Measurements from ENCODE around the gene TSG101.

TSG101 gene, protein sequence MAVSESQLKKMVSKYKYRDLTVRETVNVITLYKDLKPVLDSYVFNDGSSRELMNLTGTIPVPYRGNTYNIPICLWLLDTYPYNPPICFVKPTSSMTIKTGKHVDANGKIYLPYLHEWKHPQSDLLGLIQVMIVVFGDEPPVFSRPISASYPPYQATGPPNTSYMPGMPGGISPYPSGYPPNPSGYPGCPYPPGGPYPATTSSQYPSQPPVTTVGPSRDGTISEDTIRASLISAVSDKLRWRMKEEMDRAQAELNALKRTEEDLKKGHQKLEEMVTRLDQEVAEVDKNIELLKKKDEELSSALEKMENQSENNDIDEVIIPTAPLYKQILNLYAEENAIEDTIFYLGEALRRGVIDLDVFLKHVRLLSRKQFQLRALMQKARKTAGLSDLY

GRCh38 chr11:18526521-18527296, at the start of gene TSG101:
TSG101 (minus strand) TSS chr11:18526942; CDS start chr11:18526816, 126 bp downstream.
- DNase-seq = peak; percentile 82

GRCh38 chr11:18575361-18575760, 48.6 kb upstream of the TSG101 start:
- no peak for DNase-seq

GRCh38 chr11:18567081-18567480, 40.3 kb upstream of the TSG101 start:
- DNase-seq = no peak

GRCh38 chr11:18566406-18566805, 39.7 kb upstream of the TSG101 start:
- DNase-seq = no peak

DNA sequence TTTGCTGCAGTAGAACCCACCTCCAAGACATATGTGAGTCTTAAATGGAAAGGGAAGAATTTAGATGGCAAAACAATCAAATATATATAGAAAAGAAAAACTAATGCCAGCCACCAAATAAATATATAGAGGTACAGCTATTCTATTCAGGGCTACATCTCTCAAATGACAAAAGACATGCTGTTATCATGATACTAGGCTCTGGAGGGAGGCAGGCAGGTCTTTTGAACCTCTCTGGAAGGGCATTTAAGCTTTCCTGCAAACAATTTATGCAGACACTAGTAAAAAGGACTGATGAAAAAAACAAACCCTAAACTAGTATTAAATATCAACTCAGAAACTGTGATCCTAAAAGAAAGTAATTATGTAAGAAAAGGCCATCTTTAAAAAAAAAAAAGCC, 37.4 kb upstream of the TSG101 start:
- DNase-seq = no peak

DNA sequence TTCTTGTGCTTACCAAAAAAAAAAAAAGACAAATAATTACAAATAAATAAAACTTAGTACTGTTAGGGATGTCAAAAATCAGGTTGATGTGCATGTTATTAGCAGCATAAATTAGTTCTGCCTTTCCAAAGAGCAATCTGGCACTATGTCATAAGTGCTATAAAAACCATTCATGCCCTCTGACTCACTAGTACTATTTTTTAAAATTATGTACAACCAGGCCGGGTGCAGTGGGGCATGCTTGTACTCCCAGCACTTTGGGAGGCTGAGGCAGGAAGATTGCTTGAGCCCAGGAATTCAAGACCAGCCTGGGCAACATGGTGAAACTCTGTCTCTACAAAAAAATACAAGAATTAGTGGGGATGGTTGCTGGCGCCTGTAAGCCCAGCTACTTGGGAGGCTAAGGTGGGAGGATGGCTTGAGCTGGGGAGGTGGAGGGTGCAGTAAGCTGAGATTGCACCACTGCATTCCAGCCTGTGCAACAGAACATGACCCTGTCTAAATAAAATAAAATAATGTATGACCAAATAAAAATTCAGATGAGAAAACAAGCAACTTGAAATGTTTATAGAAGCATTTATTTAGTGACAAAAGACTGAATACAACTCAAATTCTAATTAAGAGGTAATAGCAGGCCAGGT, 36.5 kb upstream of the TSG101 start:
- DNase-seq = no peak

GRCh38 chr11:18548001-18548400, 21.3 kb upstream of the TSG101 start:
- no peak for DNase-seq

DNA sequence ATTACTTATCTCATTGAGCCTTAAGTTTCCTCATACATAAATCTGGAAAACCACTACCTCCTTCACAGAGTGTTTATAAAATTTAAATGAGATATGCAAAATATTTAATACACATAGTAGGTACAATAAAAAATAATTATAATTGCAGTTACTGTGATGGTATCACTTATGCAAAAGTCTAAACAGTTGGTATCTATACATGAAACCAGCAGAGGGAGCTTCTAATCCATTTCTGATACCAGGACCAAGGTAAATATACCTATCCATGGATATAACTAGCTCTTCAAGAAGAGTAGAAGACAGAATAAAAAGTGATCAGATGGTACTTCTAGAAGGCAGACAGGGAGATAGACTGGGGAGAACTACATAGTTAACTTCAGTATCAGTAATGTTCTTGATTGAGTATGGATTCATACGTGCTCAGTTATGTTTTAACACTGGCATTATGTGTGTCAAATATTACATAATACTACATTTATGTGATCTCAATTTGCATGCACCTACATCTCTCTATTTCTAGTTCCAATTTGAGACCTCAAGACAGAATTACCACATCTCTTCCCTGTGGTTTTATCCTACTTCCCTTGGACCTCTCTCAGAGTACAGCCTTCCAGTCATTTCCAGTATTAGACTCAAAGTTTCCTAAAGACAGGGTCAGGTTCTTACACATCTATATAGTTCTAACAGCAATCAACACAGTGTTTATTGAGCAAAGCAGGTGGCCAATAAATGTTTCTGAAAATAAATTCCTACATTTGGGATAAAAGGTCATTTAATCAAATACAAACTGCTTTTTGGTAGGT, 13.7 kb upstream of the TSG101 start:
- DNase-seq = peak; percentile 56

DNA sequence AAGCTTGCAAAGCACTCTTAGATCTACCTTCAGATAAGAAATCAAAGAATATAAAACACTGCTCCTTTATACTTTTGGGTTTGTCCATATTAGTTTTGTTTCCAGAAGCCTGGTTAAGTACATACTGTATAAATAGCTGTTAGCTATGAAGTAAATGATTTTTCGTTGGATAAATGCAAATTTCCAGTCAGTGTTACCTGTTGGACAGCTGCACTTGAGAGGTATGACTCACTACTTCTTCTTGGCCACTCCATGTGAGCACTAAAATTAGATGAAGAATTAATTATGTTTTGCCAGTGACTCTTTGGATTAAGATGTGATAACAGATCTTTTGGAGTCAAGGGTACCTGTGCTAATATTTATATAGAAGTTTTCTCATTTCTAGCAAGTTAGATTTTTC, 9.5 kb upstream of the TSG101 start:
- no peak for DNase-seq

DNA sequence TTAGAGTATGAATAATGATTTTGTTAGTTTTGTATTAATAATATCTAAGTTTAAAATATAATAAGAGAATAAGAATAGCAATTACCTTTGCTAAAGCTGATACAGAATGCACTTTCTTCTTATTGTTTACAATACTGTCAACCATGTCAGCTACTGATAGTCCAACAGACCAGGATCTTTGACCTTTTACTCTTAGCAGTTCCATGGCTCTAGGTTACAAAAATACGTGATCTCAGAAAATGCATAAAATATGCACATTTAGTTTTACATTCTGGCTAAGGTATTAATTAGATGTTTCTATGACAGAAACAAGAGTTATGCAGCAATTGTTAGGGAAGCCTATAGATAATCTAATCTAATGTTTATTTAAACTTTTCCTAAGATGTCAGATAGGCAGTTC, 7.5 kb upstream of the TSG101 start:
- DNase-seq = no peak

DNA sequence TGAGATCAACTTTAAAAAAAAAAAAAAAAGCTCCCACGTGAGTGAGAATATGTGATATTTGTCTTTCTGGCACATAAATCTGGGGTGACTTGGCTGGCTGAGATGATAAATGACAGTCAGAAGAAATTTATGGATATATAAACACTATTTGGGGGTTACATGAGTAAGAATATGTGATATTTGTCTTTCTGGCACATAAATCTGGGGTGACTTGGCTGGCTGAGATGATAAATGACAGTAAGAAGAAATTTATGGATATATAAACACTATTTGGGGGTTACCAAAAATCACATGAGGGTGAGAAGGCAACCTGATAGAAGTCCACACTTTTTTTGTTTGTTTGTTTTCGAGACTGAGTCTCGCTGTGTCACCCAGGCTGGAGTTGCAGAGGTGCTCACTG, 6.6 kb upstream of the TSG101 start:
- DNase-seq = no peak

DNA sequence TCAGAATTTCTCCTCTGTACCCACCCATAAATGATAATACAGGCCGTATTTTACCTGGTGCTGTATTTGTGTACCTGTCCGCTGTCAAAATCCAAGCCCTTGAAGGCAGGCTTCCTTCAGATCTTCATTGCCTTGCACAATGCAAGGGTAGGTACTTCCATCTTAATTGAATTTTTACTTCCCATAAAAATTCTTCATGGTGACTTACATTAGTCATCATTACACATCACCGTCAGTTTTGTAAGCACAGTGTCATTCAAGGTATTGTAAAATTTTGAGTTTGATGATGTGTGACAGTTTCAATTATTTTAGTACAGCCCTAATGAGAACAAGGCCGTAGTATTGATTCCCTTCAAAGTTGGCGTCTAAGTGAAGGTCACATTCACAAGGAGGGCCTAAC, 770 bp upstream of the TSG101 start:
- peak; percentile 13 for DNase-seq

GRCh38 chr11:18526130-18526520, 617 bp downstream of the TSG101 start:
- DNase-seq = no peak

DNA sequence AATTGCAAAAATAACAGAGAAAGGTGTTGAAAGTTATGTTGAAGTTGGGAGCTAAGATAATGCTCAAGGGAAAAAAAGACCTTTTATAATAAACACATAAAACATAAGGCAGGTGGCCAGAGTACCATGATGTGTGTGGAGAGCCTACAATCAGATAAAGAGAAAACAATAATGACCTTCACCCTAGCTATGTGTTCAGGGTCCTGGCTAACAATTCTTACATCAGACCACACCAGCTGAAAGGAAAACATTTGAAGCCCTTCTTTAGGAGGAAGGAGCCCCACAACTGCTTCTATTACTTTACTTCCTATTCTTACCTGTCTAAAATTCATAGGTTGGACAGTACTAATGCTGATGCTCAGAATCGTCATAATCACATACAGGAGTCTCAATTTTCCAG, 2.5 kb downstream of the TSG101 start:
- DNase-seq = no peak

GRCh38 chr11:18523084-18523483, 3.7 kb downstream of the TSG101 start:
- DNase-seq = no peak

DNA sequence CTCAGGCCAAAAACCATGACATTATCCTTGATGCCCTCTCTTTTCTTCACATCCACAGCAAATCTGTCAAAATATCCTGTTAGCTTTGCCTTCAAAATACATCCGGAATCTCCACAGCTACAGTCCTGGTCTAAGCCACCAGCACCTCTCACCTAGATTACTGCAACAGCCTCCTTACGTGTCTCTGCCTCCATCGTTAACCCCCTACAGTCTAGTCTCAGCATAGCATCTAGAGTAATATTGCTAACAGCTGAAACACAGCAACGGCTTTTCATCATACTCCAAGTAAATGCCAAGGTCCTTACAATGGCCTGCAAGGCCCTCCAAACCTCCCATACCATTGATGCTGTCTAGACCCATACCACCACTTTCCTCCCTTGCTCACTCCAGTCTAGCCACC, 4.4 kb downstream of the TSG101 start:
- no peak for DNase-seq

DNA sequence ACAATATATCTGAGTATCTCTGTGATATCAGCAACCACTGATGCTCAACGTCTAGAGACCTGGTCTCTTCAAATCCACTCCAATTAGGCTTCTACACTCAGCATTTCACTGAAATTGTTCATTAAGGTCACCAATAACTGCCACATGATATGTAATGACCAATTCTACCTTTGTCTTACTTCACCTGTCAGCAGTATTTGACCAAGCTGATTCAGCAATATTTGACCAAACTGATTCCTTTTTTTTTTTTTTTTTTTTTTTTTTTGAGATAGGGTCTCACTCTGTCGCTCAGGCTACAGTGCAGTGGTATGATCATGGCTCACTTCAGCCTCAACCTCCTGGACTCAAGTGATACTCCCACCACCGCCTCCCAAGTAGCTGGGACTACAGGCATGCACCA, 5.6 kb downstream of the TSG101 start:
- DNase-seq = no peak

- DNase-seq = no peak
These were observed 24.4 kb downstream of the TSG101 start for GRCh38 chr11:18502352-18502751.

DNA sequence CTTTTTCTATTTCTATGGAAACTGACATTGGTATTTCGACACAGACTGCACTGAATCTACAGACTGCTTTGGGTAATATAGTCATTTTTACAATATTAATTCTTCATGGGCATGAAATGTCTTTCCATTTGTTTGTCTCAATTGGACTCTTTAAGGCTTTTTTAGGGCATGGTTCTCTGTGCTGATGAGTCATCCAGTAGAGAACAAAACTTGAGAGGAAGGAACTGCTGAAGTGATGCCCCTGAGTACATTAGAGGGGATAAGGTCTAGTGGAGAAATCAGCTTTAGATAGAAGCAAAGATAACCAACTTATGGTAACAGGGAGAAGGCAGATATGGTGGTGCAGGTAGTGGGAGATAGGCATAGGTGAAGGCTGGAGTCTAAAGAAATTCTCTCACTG, 25.1 kb downstream of the TSG101 start:
- no peak for DNase-seq

- no peak for DNase-seq
These were observed 28.7 kb downstream of the TSG101 start for GRCh38 chr11:18498039-18498438.

- DNase-seq = no peak
These were observed 31.0 kb downstream of the TSG101 start for GRCh38 chr11:18495703-18496102.

- no peak for DNase-seq
These were observed 31.5 kb downstream of the TSG101 start for GRCh38 chr11:18495271-18495670.

DNA sequence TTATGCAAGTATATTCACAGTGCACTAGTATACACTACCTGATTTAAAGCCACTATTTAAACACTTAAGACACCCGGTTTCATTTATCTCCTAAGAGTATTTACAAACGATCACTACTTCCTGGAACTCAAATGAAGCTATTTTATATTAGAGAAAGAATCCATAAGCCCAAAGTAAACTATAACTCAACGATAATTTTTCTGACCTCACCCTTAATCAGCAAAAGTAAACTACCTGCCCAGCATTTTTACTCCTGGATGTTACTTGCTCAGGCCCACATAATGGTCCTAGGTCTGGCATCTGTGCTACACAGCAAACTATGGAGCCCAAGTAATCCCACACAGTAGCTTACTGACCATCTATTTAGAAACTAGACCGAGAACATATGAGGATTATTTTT, 33.4 kb downstream of the TSG101 start:
- no peak for DNase-seq
